IPS DF 4.7 (cell line): ENCODE data around the gene DUSP15.

Source experiments
- DNase-seq: peaks from one replicate; pipeline ENCODE4 v3.0.0-alpha.2; 2013; ENCODE audit warnings: low spot score; ENCODE audit errors: extremely low read depth

The DUSP15 gene

DNA sequence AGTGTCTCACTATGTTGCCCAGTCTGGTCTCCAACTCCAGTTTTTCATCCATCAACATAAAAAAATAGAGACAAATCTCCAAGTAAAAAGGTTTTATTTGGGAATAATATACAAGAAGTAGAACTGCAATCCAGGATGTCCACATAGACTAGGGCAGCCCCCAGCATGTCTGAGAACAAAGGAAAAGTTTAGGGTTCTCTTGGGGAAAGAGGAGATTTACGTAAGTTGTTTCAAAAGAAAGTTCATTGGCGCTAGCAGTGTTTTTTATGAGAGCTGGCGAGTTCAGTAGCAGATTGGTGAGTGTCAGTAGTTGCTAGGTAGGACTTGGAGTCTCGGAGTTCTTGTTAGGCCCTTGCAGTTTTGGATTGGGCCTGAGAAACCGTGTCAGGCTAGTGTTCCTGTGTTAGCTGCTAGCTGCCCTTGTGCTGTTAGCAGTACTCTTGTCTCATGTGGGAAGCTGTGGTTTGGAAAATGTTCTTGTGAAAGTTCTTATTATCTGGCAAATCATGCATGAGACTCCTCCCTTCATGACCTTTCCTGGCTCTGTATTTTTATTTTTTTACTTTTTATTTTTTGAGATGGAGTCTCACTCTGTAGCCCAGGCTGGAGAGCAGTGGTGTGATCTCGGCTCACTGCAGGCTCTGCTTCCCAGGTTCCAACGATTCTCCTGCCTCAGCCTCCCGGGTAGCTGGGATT is 24.8 kb upstream of the DUSP15 start:
- DNase-seq = no peak

DNA sequence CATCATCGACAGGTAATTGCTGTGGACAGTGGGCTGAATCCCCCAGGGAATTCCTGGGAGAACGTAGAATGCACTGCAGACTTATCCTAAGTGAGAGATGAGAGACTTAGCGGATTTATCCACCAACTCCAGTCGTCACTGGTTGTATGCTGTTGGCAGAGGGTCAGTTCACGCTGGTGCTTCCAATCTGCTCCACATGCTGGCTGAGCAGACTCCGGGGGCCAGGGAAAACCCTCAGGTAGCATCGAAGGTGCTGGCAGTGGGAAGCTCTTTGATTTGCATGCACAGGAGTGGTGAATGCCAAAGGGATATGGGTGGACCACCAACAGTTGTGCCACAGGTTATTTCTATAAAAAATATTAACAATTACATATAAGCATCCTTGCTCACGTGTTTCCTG is 20.3 kb upstream of the DUSP15 start:
- DNase-seq = no peak

DNA sequence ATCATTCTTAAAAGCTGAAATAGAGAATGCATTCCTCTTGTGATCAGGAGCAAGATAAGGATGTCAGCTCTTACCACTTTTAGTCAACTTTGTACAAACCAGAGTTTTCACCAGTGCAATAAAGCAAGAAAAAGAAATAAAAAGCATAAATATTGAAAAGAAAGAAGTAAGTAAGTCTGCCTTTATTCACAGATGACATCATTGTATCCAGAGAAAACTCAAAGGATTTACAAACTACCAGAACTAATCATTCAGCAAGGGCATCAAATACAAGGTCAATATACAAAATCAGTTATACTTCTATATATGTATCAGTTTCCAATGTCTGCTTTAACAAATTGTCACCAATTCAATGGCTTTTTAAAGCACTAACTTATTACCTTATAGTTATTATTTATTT is 13.5 kb upstream of the DUSP15 start:
- no peak for DNase-seq

DNA sequence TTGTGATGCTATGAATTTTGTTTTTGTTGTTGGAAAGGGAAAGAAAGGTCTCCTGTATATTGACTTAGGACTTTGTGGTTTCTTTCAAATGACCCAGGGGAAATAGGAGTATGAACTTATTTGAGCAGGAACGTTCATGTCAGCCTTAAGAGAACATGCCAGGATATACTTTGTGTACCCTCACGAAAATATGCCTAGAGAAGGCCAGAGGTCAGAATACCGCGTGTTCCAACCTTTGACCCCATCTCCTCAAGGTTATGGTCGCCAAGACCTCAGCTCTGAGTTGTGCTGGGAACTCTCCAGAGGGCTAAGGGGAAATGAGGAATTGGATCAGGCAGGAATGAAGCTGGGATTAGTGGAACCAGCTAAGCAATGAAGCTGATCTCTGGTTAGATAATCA is 11.6 kb upstream of the DUSP15 start:
- no peak for DNase-seq

DNA sequence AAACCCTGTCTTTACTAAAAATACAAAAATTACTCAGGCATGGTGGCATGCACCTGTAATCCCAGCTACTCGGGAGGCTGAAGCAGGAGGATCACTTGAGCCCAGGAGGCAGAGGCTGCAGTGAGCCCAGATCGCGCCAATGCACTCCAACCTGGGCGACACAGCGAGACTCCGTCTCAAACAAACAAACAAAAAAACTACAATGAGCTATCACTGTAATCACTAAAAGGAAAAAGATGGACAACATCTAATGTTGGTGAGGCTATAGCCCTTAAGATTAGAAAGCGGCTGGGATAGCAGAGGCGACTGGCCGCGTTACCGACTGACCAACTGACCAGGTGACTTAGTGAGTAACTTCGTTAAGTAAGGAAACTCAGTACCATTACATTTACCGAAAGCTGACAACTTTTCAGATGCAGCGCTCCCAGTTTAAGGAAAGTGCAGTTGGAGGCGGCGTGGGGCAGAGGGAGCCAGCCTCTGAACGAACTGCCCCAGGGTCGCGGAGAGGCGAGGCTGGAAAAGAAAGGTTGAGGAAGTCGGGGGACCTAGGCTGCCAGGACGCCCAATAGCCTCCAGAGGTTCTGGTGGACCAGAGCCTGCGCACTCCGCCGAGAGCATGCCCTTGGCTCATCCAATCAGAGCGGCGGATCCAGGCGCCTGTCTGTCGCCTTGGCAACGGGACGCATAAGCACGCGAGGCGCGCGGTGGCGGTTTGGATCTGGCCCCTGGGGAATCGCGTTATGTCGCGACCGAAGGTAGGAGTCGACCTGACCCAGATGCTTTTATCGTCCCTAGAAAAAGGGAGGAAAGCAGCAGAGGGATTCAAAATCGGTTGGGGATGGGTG is 9.0 kb upstream of the DUSP15 start:
- peak; percentile 71 for DNase-seq

DNA sequence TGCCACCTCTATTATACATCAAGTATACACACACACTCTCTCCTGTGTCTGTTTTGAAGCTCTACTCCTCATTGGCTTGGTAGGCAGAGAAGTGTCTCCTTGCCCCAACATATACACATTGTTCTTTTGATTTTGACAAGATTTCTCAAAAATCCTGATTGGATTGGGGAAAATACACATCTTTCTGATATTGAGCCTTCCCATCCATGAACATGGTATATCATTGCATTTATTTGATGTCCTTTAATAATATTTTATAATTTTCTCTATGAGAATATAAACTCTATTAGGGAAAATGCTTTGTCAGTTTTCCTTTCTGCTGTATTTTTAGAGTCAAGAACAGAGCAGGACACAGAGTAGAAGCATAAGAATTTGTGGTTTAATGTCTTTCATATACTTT is 7.4 kb upstream of the DUSP15 start:
- DNase-seq = no peak

DNA sequence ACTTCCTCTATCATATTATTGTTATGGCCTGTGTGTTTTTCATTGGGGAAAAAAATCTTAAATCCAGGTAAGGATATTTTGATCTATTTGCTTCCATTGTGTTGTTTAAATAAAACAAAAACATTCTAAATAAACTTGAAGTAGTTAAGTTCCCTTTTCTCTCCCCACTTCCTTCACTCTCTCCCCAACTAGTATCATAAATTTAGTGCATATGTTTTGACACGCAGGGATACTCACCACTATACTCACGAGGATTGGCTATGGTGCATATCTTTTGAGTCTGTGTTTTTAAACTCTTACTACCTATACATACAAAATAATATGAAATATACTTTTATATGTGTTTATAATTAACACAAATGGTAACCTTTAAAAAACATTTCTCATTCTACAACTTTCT is 5.3 kb upstream of the DUSP15 start:
- no peak for DNase-seq

DNA sequence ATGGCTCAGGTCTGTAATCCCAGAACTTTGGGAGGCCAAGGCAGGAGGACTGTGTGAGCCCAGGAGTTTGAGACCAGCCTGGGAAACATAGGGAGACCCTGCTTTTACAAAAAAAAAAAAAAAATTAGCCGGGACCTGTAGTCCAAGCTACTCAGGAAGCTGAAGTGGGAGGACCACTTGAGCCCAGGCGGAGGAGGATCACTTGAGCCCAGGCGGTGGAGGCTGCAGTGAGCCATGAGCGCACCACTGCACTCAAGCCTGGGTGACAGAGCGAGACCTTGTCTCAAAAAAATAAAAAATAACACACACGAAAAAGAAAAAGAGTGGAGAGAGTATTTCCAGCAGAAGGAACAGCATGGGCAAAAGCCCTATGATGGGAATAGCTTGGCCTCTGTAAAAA is 2.1 kb upstream of the DUSP15 start:
- no peak for DNase-seq

DNA sequence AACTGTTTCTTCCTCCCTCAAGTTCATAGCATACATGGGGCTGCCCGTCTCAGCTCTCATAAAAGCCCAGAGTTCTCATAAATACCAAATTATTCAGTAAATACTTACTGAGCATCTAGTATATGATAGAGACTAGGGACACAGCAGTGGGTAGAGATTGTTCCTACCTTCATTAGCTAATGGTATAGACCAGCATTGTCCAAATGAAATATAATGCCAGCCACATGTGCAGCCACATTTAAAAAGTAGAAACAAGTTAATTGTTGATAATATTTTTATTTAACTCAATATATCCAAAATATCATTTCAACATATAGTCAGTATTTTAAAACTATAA is 1.3 kb upstream of the DUSP15 start:
- DNase-seq = no peak

DNA sequence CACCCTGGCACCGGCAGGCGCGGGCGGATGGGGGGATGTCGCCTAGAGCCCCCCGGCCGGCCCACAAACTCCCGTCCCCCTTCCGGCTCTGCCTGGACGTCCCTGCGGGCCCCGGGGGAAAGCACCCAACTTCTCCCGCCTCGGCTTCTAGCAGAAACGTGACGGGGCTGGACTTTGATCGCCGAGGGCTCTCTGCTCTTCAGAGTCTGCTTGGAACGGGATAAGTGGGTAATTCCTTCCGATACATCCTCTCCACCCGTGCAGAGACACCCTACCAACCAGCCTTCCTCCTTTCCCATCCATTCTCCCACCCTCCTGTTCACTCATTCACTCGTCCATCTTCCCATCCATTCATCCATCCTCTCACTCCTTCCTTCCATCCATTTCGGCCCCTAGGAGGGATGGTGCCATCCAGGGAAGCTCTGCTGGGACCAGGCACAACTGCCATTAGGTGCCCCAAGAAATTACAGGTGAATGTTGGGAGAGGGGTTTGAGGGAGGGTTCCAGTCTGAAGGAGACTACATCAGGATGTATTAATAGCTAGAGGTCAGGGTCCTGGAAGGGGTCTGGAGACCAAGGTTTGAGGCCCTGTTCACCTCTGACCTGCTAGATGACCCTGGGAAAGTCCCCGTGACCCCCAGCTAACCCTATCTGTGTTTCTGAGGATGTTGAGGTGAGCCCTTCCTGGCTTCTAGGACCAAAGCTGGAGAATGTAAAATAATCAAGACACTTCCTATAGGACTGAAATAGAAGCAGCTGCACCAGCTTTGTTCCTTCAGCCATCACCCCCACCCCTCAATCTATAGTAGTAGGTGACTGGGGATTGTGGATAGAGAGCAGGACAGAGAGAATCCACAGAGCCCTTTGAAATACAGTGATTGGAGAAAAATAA is 645 bp upstream of the DUSP15 start:
- no peak for DNase-seq

DNA sequence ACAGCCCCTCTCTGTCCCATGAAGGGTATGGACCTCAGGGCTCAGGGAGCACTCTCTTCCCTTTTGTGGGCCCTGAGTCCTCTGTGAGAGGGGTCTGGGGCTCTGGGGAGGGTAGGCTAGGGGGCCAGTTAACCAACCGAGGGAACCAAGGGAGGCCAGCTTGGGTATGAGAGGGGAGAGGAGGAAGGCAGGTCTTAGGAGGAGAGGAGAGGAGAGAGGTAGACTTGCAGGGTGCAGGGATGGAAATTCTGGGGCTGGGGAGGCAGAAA is 720 bp downstream of the DUSP15 start:
- no peak for DNase-seq

DNA sequence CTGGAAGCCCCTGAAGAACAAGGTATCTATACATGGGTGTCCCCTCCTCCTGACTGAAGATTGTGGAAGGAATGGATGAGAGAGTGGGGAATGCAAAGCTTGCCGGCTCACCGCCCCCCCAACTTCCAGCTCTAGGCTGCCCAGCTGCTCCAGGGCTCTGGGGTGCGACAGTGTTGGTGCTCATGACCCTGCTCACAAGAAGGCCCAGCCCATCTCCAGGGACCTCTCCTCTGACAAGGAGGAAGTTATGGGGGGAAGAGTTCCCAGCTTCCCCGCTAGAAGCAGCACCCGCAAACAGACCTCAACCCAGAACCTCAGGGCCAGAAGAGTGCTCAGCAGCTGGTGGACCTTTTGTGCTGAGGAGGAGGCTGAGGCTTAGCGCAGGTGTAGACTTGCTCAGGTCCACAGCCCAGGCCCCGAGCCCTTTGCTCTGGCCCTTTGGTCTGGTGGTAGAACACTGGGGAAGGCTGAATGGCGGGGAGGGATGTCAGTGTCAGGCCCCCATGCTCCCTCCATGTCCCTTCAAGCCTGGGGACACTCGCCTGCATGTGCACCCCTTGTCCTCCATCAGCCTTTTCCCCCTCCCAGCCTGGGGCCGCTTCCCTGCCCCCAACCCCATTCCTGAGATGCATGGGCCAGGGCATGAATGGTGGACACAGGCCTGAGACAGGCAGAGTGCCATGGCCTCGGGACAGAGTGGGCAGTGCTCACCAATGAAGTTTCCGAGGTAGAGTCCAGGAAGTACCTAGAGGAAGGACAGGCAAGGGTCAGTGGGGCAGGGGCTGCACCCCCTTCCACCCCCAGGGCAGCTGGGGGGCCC is 1.3 kb downstream of the DUSP15 start:
- DNase-seq = no peak

DNA sequence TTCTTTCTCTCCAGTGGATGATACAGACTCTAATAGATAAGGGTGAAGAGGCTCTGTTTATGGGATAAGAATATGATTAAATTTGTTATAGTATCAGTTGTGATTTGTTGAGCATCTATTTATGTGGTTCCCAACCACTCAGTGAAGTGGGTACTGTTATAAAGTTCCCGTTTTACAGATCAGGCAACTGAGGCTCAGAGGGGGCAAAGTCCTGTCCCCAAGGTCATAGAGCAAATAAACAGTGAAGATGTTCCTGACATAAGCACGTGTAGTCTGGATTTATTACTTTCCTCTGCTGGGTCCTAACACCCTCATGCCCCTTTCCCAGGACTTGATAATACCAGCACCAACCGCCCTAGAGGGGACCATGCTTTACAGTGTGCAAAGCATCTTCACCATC is 4.1 kb downstream of the DUSP15 start:
- no peak for DNase-seq

DNA sequence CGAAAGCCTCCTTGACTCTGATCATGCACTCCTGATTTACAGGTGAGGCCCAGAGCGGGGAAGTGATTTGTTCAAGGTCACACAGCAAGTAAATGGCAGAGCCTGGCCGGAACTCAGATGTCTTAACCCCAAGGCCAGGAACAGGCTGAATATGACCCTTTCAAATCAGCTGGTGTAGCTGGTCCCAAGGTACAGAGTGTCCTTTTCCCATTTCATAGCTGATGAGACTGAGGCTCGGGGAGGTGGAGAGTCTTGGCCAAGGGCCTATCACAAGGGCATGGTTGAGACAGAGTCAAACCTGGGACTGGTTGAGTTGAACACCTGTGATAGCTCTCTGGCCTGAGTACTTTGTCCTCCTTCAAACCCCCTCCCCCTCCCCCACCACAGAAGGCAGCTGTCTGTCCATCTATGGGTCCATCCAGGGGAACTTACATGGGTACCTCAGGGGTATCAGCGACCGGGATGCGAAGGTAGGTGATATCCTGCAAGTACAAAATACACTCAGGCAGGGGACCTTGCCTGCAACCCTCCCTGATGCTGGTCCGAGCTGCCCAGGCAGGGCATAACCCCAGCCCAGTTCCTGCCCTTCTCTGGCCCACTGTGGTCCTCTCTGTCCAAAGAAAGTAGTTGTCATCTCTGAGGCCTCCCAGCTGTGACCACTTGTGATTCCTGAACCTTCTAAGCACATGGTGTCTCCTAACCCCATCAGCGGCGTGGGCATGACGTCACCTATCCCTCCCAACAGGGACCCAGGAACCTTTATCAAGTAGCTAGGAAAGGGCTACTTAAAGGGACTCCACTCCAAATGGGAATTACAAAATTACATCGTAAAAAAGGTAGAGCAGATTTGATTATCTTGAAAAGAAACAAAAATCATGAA is 5.6 kb downstream of the DUSP15 start:
- no peak for DNase-seq

DNA sequence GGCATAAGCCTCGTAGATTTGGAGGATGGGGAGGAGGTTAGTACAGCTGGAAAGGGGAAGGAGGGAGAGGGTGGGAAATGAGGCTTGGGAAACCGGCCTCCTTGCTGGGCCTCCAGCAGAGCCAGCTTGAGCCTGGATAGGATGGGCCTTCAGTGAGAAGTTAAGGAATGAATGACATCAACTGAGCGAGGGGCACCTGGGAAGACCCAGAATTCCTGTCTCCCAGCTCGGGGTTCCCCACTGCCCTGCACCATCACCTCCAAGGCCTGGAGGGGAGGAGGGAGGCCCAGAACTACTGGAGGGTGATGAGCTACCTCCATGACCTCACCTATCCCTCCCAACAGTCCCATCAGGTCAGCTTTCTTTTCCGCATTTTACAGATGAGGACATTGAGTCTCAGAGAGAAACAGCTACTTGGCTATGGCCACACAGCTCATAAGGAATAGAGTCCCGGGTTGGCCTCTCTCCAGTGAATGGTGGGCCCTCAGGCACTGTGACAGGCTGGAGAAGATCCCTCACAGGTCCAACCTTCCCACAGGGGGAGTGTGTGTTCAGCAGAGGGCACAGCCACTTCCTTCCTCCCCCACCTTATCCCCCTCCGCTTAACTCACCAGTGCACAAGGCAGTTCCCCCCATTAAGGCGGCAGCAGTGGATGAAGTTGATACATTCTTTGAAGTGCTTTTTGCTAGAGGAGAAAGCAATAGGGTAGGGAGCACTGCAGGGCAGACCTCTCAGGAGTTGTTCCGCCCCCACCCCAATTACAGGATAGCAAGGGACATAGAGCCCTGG is 6.8 kb downstream of the DUSP15 start:
- no peak for DNase-seq

DNA sequence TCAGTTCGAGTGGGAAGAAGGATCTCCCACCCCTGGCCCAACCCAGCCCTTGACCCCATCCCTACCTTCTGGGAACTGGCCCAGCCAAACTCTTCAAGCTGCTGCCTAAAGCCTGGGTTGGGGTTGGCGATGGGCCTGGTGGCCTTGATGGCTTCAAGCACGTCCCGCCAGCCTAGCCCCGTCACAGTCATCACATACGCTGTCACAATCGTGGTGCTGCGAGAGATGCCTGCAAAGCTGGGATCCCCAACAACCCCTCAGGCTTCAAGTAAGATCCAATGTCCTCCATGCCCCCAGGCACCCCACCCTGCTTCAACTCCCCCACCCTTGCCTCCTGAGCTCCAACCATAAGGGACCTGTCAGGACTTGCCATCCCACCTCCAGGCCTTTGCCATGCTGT is 7.8 kb downstream of the DUSP15 start:
- no peak for DNase-seq

DNA sequence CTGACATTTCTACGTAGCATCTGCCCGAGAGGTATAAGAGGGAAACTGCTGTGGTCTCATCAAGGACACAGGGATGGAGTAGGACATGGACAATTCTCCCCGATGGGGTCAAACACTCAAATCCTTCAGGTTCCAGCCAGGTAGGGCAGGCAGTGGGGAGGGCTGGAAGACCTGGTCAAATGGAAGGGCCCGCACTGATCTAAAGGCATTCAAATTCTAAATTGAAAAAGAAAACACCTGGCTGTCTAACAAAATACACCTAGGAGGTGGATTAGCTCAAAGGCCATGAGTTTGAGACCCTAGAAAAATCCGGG is 8.2 kb downstream of the DUSP15 start:
- DNase-seq = no peak

DNA sequence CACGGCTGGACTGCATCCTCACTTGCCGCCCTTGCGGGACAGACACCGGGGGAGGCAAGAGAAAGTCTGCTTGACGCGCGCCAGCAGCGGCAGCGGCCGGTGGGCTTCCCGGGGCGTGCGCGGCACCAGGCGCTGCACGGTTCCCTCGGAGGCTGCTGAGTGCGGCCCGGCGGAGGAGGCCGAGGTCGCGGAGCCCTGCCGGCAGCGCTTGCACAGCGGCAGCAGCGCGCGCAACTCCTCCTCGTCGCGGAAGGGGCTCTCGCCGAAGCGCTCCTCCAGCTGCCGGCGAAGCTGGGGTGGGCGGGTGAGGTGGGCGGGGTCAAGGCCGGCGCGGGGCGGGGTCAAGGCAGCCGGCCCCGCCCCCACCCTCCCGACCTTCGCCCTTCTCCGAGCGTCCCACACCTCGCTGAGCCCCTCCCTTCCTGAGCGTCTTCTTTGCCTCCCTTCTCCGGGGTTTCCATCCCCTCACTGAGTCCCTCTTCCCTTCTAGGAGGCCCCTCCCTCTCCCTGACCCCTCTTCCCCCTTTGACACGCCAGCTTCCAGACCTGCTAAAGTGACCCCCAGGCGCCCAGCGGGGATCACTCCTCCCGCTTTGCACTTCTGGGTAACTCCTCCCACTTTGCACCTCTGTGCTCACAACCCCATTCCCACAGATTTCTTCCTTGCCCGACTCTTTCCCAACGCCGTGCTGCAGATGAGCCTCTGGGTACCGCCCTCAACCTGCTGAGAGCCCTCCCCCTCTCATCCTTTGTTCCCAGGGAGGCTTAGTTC is 8.8 kb downstream of the DUSP15 start:
- DNase-seq = peak; percentile 66

DNA sequence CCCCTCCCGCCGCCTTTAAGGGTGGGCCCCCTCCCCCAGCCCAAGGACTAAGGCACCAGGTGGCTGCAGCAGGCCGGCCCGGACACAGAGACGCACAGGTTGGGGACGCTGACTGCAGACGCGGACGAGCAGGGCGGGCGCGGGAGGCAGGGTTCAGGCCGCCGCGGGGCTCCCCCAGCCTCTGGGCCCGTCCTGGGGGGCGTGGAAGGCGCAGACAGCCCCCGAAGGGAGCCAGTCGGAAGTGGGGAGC is 9.3 kb downstream of the DUSP15 start:
- no peak for DNase-seq
